Lower lobe of right lung (tissue), 2 donors: Measurements from ENCODE around the gene HGD. TPM values are rescaled to one million over a fixed set of nuclear protein-coding genes. Genes with fewer than 3 reads are reported as not detected.

Experiments used
- ATAC-seq, 2 donors: fragments of 200-7000 bp; cut with Tn5 transposase; one replicate each; pipeline ENCODE4 v1.9.1; 2020 to 2022; ENCODE audit warnings: mild to moderate bottlenecking in 2 of 2, moderate library complexity in 2 of 2
- DNase-seq: peaks from one replicate; pipeline ENCODE4 v3.0.0-alpha.2; 2020
- H3K27ac ChIP-seq: fragments of 200-600 bp; one replicate; pipeline ENCODE4 v1.8.0; 2022
- H3K27me3 ChIP-seq: fragments of 200-600 bp; one replicate; pipeline ENCODE4 v1.8.0; 2022; ENCODE audit warnings: low read depth
- H3K36me3 ChIP-seq: fragments of 200-600 bp; one replicate; pipeline ENCODE4 v1.8.0; 2022; ENCODE audit warnings: mild to moderate bottlenecking
- H3K4me1 ChIP-seq: fragments of 200-600 bp; one replicate; pipeline ENCODE4 v1.8.0; 2022
- H3K4me3 ChIP-seq: fragments of 200-600 bp; one replicate; pipeline ENCODE4 v1.8.0; 2022; ENCODE audit warnings: mild to moderate bottlenecking
- H3K9me3 ChIP-seq: fragments of 200-600 bp; one replicate; pipeline ENCODE4 v1.8.0; 2022
- intact Hi-C: fragments of 100-400 bp; cut with DNase I; formaldehyde crosslinking; loops from one replicate; pipeline ENCODE4 v1.11.0; 2022
- total RNA-seq: library from RNA; stranded (reverse); fragmentation: NEBNext Ultra II Directional; extraction: Animal tissue kit (Norgen Biotek cat#: 25700); gene quantifications from one replicate; pipeline ENCODE4 v1.2.1, GENCODE V29; 2021
- TF ChIP-seq, protein P1 (sequence below): fragments of 200-600 bp; IDR thresholded peaks from one replicate; pipeline ENCODE4 v1.8.0; 2022; ENCODE audit warnings: antibody characterized with exemption, mild to moderate bottlenecking
- donor health status: DM: no; HTN: yes; CAD: no; lungs with severe emphysema.

The HGD gene
- total RNA-seq, 1 donor from 2014 or later: 1.7 TPM

DNA sequence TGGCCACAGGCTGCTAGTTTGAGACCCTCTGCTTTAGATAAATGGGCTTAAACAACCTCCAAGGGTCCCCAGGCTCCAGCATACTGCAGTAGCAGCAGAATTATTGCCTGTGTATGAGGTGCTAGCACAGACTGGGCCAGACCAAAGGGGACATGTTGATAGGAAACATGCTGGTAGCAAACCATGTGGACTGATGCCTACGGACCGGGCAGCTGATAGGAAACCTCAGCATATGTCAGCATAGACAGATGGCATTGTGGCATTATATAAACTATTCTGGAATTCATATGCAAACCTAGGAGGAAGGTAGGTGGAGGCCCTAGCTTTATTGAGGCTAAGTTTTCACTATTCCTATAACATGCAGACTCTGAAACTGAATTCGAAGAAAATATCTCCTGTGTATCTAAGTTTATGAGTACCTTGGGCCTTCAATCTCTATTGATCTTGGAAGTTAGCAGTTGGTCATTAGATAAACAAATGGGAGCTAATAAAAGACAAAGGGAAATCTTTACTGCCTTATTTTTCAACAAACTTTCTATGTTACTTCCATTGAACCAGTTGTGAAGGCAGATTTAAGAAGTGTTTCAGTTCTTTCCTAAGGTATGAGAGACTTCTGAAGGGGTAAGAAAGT is 1.7 kb upstream of the HGD start:
- Histone ChIP-seq H3K4me3 (no peak overlapping the region), H3K4me1 (peaks cover 8% of the 10 kb centered on the region), H3K9me3 (no peaks in the 10 kb centered on the region), H3K27ac (no peak overlapping the region), H3K36me3 (peaks cover 6% of the 10 kb centered on the region), H3K27me3 (no peaks in the 10 kb centered on the region)
- intact Hi-C loops: no loop called here
- ATAC-seq: no peak
- TF ChIP-seq, protein P1, sequence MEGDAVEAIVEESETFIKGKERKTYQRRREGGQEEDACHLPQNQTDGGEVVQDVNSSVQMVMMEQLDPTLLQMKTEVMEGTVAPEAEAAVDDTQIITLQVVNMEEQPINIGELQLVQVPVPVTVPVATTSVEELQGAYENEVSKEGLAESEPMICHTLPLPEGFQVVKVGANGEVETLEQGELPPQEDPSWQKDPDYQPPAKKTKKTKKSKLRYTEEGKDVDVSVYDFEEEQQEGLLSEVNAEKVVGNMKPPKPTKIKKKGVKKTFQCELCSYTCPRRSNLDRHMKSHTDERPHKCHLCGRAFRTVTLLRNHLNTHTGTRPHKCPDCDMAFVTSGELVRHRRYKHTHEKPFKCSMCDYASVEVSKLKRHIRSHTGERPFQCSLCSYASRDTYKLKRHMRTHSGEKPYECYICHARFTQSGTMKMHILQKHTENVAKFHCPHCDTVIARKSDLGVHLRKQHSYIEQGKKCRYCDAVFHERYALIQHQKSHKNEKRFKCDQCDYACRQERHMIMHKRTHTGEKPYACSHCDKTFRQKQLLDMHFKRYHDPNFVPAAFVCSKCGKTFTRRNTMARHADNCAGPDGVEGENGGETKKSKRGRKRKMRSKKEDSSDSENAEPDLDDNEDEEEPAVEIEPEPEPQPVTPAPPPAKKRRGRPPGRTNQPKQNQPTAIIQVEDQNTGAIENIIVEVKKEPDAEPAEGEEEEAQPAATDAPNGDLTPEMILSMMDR: no peak
- DNase-seq: no peak

DNA sequence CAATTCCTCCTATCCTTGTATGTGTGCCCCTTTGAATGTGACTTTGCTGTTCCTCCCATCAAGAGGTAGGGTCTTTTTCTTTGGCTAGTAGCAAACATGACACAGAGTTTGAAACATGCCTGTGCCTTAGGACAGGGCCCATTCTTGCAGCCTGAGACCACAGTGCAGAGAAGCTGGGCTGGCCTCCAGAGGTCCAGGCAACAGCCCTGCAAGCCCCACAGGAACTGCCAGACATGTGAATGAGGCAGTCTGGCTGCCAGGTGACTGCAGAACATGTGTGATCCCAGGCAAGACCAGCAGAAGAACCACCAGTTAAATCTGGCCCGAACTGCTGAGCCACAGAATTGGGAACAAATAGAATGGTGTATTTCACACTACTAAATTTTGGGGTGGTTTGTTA is 1.2 kb upstream of the HGD start:
- TF ChIP-seq, protein P1: no peak
- intact Hi-C loops: no loop called here
- ATAC-seq: no peak
- Histone ChIP-seq H3K27me3 (no peaks in the 10 kb centered on the region), H3K36me3 (peaks cover under 1% of the 10 kb centered on the region), H3K27ac (no peak overlapping the region), H3K4me1 (peaks cover 14% of the 10 kb centered on the region), H3K4me3 (no peak overlapping the region), H3K9me3 (no peaks in the 10 kb centered on the region)
- no peak for DNase-seq

DNA sequence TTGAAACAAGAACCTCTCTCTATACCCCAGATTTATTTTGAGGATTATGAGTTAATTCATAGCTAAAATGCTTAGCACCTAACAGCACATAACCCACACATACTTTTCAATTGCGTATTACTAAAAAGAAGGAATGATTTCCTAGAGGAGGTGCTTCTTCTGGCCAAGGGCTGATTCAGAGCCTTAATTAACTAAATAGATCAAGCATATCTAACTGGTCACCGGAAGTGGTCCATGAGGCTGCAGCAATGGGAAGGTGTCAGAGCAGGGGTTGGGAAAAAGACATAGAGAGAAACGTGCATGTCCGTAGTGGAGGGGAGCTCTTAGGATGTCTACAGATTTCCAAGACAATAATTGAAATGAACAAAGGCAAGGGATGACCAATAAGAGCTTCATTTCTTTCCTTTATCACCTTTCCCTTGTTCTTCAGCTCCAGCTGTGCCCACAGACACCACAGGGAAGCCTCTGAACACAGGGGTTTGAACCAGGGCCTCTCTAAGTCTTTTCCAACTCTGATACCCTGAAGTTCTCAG is 467 bp downstream of the HGD start:
- Histone ChIP-seq H3K4me3 (no peak overlapping the region), H3K4me1 (peaks cover 18% of the 10 kb centered on the region), H3K9me3 (no peaks in the 10 kb centered on the region), H3K27ac (no peak overlapping the region), H3K27me3 (no peaks in the 10 kb centered on the region), H3K36me3 (no peaks in the 10 kb centered on the region)
- no peak for DNase-seq
- TF ChIP-seq, protein P1: no peak
- intact Hi-C loops: no loop called here
- no peak for ATAC-seq

DNA sequence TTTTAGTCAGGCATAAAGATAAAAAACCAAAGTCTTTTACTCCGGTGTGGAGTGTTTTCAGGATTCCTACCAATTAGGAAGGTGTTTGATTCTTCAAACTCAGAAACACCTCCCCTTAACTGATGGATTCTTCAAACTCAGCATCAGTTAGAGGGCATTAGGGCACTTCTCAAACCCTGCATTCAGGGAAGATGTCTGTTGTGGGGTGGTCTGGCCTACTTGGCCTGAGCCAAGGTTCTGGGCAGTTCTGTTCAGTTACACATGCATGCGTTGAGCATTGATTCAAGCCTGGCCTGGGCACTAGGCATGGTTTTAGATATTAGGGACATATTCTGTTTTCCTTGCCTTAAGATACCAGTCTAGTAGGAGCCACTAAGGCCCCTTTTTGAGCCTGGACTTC is 1.0 kb downstream of the HGD start:
- no peak overlapping the region for H3K27ac ChIP-seq
- no peaks in the 10 kb centered on the region for H3K9me3 ChIP-seq
- H3K36me3 ChIP-seq: no peaks in the 10 kb centered on the region
- H3K27me3 ChIP-seq: no peaks in the 10 kb centered on the region
- peaks cover 18% of the 10 kb centered on the region for H3K4me1 ChIP-seq
- H3K4me3 ChIP-seq: no peak overlapping the region
- ATAC-seq (no peak), DNase-seq (no peak)
- TF ChIP-seq, protein P1: no peak
- intact Hi-C loops: no loop called here

DNA sequence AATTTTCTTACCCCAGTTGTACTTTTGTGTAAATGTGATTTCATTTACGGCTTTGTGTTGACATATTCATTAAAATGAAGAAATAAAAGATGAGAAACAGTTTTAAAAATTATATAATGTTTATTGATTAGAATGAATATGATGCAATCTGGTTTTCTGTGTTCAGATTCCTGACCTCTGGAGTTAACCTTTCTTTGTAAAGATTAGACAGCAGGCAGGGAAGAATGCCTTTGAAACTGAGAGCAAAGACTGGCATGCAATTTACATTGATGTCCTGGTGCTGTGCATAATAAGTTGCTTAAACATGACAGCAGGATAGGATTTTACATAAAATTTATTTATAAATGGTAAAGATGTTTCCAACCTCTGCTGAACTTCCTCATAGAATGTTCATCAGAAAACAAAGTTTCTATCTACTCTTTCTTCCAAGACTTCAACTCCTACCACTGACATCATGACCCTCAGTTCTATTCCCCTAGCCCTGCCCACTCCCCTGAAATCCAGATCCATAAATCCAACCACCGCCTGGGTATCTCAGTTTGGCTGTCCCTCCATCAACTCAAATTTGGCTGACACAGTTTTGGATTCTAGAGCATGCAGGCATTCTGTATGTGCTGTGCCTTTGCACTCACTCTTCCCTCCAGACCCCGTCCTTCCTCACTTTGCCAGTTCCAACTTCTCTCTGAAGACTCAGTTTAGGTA is 1.7 kb downstream of the HGD start:
- H3K27ac ChIP-seq: no peak overlapping the region
- ATAC-seq: no peak
- H3K4me1 ChIP-seq: peaks cover 18% of the 10 kb centered on the region
- no peak overlapping the region for H3K4me3 ChIP-seq
- no peak for DNase-seq
- H3K27me3 ChIP-seq: no peaks in the 10 kb centered on the region
- no peaks in the 10 kb centered on the region for H3K36me3 ChIP-seq
- H3K9me3 ChIP-seq: no peaks in the 10 kb centered on the region
- intact Hi-C loops: no loop called here
- TF ChIP-seq, protein P1: no peak
